PC-9 (cell line): ENCODE data around the gene ARHGAP6.

Experiments used
- CTCF ChIP-seq: fragments of 200-600 bp; sonication (generic); conservative IDR thresholded peaks from 2 replicates; pipeline ENCODE4 v1.6.1; 2017; ENCODE audit warnings: mixed run types, antibody characterized with exemption, mild to moderate bottlenecking, moderate library complexity
- EZH2 ChIP-seq: fragments of 200-600 bp; sonication (generic); IDR thresholded peaks from 2 replicates; pipeline ENCODE4 v1.8.0; 2017; ENCODE audit warnings: antibody characterized with exemption, low read depth

- no peak for TF ChIP-seq EZH2
- no peak for TF ChIP-seq CTCF
Observed at GRCh38 chrX:11532291-11533078, 133.2 kb downstream of the ARHGAP6 start.
